ENCODE results near the gene FTL.

Gene FTL

DNA sequence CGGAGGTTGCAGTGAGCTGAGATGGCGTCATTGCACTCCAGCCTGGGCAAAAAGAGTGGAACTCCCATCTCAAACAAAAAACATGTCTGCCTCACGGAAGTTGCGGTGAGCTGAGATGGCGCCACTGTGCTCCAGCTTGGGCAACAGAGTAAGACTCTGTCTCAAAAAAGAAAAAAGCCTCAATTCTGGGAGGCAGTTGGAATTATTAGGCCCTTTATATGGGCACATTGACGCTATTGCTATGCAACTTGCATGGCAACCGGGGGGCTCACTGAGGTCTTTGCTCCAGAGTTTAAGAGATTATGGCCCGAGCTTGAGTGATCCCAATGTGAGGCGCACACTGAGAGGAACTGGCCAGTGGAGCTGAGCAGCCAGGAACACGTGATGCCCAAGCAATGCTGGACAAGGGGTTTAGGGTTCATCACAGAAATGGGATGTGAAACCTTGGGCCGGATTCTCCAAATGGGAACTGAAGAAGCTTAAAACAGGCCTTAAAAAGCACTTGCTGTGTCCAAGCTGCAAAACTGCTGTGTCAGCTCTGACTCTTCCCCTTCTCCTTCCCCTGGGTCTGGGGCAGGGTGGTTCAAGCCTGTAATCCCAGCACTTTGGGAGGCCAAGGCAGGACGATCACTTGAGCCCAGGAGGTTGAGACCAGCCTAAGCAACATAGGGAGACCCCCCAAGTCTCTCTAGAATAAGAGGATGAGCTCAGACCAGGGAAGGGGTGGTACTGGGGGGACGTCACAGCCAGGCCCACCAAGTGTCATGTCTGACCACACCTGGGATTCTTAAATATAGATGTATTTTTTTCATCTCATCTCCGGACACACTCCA is 2.5 kb downstream of the FTL start:
- no peaks in the 10 kb centered on the region for H3K27me3 ChIP-seq (ENCODE audit: low read depth, low read length)
- TF ChIP-seq EZH2phosphoT487 (IDR thresholded peaks at IDR 0.05; ENCODE audit: low read depth), result no peak
- TF ChIP-seq, protein P1, sequence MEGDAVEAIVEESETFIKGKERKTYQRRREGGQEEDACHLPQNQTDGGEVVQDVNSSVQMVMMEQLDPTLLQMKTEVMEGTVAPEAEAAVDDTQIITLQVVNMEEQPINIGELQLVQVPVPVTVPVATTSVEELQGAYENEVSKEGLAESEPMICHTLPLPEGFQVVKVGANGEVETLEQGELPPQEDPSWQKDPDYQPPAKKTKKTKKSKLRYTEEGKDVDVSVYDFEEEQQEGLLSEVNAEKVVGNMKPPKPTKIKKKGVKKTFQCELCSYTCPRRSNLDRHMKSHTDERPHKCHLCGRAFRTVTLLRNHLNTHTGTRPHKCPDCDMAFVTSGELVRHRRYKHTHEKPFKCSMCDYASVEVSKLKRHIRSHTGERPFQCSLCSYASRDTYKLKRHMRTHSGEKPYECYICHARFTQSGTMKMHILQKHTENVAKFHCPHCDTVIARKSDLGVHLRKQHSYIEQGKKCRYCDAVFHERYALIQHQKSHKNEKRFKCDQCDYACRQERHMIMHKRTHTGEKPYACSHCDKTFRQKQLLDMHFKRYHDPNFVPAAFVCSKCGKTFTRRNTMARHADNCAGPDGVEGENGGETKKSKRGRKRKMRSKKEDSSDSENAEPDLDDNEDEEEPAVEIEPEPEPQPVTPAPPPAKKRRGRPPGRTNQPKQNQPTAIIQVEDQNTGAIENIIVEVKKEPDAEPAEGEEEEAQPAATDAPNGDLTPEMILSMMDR (IDR thresholded peaks at IDR 0.05; ENCODE audit: low read depth, low read length), result no peak; the same call in 1 of the 2 replicates
- peak overlapping the region; percentile 40 for H3K9ac ChIP-seq (ENCODE audit: low read length)
- H3K36me3 ChIP-seq (replicated peaks; ENCODE audit: low read depth, low read length), result peaks cover 46% of the 10 kb centered on the region
- no peaks in the 10 kb centered on the region for H3K9me3 ChIP-seq (ENCODE audit: insufficient read depth, low read length)
- peak overlapping the region; percentile 91 for H3K4me3 ChIP-seq (ENCODE audit: low read length)
- H3K4me2 ChIP-seq (ENCODE audit: low read length), result peak overlapping the region; percentile 88
- H2AFZ ChIP-seq (ENCODE audit: low read depth, low read length), result no peak overlapping the region
- H3K27ac ChIP-seq (ENCODE audit: low read length), result peak overlapping the region; percentile 77
- peaks cover 34% of the 10 kb centered on the region for H3K79me2 ChIP-seq (ENCODE audit: low read length)
- H4K20me1 ChIP-seq (ENCODE audit: insufficient read depth, low read length), result peaks cover 21% of the 10 kb centered on the region
- H3K4me1 ChIP-seq (ENCODE audit: low read length), result peaks cover 61% of the 10 kb centered on the region

DNA sequence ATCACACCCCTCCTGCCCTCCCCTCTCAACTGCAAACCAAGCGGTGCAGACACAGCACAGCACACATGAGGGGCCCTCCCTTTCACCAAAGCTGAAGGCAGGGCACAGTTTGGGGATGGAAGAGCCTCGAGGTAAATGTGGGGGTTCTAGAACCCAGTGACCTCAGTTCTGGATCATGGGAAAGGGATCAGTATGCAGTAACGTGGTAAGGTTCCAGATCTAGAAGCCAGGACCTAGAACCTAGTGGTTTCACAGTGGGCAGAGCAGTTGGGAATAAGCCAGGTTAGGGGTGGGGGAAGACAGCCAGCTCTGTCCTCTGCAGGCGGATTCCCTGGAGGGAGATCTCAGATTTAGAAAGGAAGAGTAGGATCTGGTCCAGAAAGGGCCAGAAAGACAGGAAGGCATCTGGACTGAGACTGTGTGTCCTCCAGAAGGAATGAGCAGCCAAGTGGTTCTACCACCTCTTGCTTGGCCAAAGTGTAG is 3.1 kb downstream of the FTL start:
- Histone ChIP-seq H3K9me3 (ENCODE audit: insufficient read depth, low read length) (no peaks in the 10 kb centered on the region), H3K4me3 (ENCODE audit: low read length) (peak overlapping the region; percentile 91; the same call in 1 of the 2 replicates), H4K20me1 (ENCODE audit: insufficient read depth, low read length) (peaks cover 21% of the 10 kb centered on the region), H3K79me2 (ENCODE audit: low read length) (peaks cover 34% of the 10 kb centered on the region), H3K9ac (ENCODE audit: low read length) (peak overlapping the region; percentile 40; the same call in 1 of the 2 replicates), H3K27me3 (ENCODE audit: low read depth, low read length) (no peaks in the 10 kb centered on the region), H3K27ac (ENCODE audit: low read length) (peak overlapping the region; percentile 77), H3K36me3 (replicated peaks; ENCODE audit: low read depth, low read length) (peaks cover 48% of the 10 kb centered on the region), H2AFZ (ENCODE audit: low read depth, low read length) (no peak overlapping the region), H3K4me1 (ENCODE audit: low read length) (peaks cover 54% of the 10 kb centered on the region), H3K4me2 (ENCODE audit: low read length) (peak overlapping the region; percentile 88)
- TF ChIP-seq EZH2phosphoT487 (IDR thresholded peaks at IDR 0.05; ENCODE audit: low read depth), result no peak
- TF ChIP-seq, protein P1 (IDR thresholded peaks at IDR 0.05; ENCODE audit: low read depth, low read length), result no peak

DNA sequence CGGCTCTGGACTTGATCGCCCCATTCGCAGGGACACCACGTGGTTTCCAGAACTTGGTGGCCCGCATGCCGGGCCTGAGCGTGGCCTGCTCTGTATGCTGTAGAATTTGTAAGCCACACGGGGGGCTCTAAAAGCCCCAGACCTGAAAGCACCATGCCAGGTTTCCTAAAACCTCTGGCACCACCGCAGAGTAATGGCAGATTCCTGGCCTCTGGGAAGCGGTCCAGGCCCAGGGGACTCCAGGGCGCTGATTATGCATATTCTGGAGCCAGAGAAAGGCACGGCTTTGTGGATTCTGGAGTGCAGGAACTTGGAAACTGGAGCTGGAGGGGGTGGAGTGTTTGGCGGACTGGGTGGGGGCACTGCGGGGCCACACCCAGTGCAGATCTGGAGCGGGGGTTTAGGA is 3.7 kb downstream of the FTL start:
- Histone ChIP-seq H2AFZ (ENCODE audit: low read depth, low read length) (no peak overlapping the region), H3K27ac (ENCODE audit: low read length) (no peak overlapping the region), H3K9me3 (ENCODE audit: insufficient read depth, low read length) (no peaks in the 10 kb centered on the region), H4K20me1 (ENCODE audit: insufficient read depth, low read length) (peaks cover 21% of the 10 kb centered on the region), H3K4me1 (ENCODE audit: low read length) (peaks cover 48% of the 10 kb centered on the region), H3K27me3 (ENCODE audit: low read depth, low read length) (no peaks in the 10 kb centered on the region), H3K4me2 (ENCODE audit: low read length) (no peak overlapping the region), H3K36me3 (replicated peaks; ENCODE audit: low read depth, low read length) (peaks cover 51% of the 10 kb centered on the region), H3K4me3 (ENCODE audit: low read length) (no peak overlapping the region), H3K79me2 (ENCODE audit: low read length) (peaks cover 34% of the 10 kb centered on the region), H3K9ac (ENCODE audit: low read length) (no peak overlapping the region)
- no peak for TF ChIP-seq EZH2phosphoT487 (IDR thresholded peaks at IDR 0.05; ENCODE audit: low read depth)
- TF ChIP-seq, protein P1 (IDR thresholded peaks at IDR 0.05; ENCODE audit: low read depth, low read length), result no peak

DNA sequence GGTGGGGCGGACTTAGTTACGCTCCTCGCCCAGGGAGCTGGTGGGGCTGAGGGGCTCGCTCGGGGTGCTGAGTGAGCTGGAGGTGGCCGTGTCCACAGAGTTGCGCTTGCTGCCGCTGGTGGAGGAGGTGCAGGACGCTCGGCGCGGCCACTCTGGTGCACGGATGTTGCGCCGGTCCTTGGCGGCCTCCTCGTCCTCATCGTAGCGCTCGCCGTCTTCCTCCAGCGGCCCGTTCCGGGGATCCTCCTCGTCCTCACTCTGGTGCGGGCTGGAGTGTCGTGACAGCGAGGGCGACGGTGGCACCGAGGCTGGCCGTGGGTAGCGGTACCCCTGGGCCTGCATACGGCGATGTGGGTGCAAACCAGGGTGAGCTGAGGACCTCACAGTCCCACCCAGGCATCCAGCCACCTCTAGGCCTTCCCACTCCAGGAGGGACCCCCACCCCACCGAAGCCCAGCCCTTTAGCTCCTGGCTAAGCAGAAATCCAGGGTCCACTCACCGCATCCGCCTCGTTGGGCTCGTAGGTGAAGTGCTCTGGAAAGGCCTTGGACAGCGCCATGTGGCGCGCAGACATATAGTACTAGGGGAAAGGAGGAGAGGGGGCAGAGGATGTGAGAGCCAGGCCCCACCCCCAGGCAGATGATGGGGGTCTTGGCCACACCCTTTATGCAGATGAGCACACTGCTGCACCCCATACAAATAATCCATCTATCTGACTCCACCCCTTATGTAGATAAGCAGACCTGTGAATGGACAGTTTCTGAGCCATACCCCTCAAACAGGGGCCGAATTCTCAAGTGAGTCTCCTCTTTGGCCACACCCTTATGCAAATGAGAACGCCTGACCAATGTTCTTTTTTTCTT is 4.4 kb downstream of the FTL start:
- no peaks in the 10 kb centered on the region for H3K9me3 ChIP-seq (ENCODE audit: insufficient read depth, low read length)
- H3K27ac ChIP-seq (ENCODE audit: low read length), result no peak overlapping the region
- H3K4me2 ChIP-seq (ENCODE audit: low read length), result no peak overlapping the region
- H4K20me1 ChIP-seq (ENCODE audit: insufficient read depth, low read length), result peaks cover 21% of the 10 kb centered on the region
- peaks cover 57% of the 10 kb centered on the region for H3K36me3 ChIP-seq (replicated peaks; ENCODE audit: low read depth, low read length)
- no peaks in the 10 kb centered on the region for H3K27me3 ChIP-seq (ENCODE audit: low read depth, low read length)
- TF ChIP-seq, protein P1 (IDR thresholded peaks at IDR 0.05; ENCODE audit: low read depth, low read length), result no peak
- TF ChIP-seq EZH2phosphoT487 (IDR thresholded peaks at IDR 0.05; ENCODE audit: low read depth), result no peak
- peaks cover 29% of the 10 kb centered on the region for H3K79me2 ChIP-seq (ENCODE audit: low read length)
- H3K4me1 ChIP-seq (ENCODE audit: low read length), result peaks cover 41% of the 10 kb centered on the region
- H3K9ac ChIP-seq (ENCODE audit: low read length), result no peak overlapping the region
- no peak overlapping the region for H3K4me3 ChIP-seq (ENCODE audit: low read length)
- no peak overlapping the region for H2AFZ ChIP-seq (ENCODE audit: low read depth, low read length)
